GM20431 (cell line): ENCODE measurements around the gene SUMF1.

Source experiments
- in situ Hi-C: fragments of 300-500 bp; cut with MseI, MboI; formaldehyde crosslinking; loops from one replicate; pipeline ENCODE4 v1.15.0; 2020; ENCODE audit warnings: low sequenced_read_pairs; ENCODE audit not compliant: unreplicated experiment

SUMF1 gene

GRCh38 chr3:4351872-4352271, 115.2 kb downstream of the SUMF1 start:
- in situ Hi-C loops = loop anchor here (25.0 kb wide), 2 partner anchors 110 to 710 kb away; partner anchors contain the start of gene SUMF1

GRCh38 chr3:4351164-4351855, 115.8 kb downstream of the SUMF1 start:
- in situ Hi-C loops = loop anchor here (25.0 kb wide), 2 partner anchors 111 to 711 kb away; partner anchors contain the start of gene SUMF1

- in situ Hi-C loops = loop anchor here (25.0 kb wide), 2 partner anchors 112 to 712 kb away; partner anchors contain the start of gene SUMF1
These were observed 116.3 kb downstream of the SUMF1 start for GRCh38 chr3:4350789-4351163.

GRCh38 chr3:4343258-4343657, 123.8 kb downstream of the SUMF1 start:
- in situ Hi-C loops = loop anchor here (25.0 kb wide), 1 partner anchor 294 kb away; no protein-coding TSS in a partner anchor

- in situ Hi-C loops = loop anchor here (25.0 kb wide), 1 partner anchor 296 kb away; no protein-coding TSS in a partner anchor
These were observed 125.8 kb downstream of the SUMF1 start for GRCh38 chr3:4341336-4341675.

DNA sequence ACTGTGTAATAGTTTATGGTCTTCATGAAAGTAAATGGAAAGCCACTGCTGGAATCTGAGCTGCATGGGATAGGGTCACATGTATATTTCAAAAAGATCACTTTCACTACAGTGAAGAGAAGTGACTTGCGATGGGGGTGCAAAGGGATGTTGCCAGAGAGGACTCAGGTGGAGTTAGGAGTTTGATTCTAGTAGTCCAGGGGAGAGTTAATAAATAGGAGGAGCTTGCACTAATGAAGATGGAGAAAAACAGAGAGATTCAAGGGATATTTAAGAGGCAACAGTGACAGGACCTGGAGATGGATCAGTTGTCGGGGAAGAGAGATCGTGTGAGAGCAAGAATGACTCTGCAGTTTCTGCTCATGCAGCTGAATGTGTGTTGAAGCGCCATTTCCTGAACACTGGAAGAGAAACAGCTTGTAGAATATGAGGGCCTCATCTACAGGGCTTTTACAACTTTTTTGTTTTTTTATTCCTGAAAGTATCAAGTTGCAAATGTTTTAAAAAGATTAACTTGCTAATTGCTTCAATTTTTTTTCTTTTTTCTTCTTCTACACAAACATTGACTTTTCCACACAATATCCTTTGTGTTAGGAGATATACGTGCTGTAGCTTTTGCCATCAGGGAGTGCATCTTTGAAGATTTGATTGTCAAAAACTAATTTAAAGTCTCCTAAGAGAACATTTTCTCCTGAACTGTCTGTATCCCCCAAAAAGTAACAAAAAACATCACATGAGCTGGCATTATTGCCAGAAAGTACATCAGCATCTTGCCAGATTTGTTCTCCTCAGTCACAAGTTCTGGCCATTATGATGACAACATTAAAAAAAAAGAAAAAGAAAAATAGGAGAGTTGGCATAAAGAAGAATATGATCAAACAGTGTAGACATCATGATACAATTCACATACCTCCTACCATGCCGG, 126.4 kb downstream of the SUMF1 start:
- in situ Hi-C loops = loop anchor here (25.0 kb wide), 1 partner anchor 297 kb away; no protein-coding TSS in a partner anchor

- in situ Hi-C loops = loop anchor here (25.0 kb wide), 1 partner anchor 297 kb away; no protein-coding TSS in a partner anchor
These were observed 127.0 kb downstream of the SUMF1 start for GRCh38 chr3:4340077-4340410.

GRCh38 chr3:4338751-4339150, 128.3 kb downstream of the SUMF1 start:
- in situ Hi-C loops = loop anchor here (25.0 kb wide), 1 partner anchor 299 kb away; no protein-coding TSS in a partner anchor

DNA sequence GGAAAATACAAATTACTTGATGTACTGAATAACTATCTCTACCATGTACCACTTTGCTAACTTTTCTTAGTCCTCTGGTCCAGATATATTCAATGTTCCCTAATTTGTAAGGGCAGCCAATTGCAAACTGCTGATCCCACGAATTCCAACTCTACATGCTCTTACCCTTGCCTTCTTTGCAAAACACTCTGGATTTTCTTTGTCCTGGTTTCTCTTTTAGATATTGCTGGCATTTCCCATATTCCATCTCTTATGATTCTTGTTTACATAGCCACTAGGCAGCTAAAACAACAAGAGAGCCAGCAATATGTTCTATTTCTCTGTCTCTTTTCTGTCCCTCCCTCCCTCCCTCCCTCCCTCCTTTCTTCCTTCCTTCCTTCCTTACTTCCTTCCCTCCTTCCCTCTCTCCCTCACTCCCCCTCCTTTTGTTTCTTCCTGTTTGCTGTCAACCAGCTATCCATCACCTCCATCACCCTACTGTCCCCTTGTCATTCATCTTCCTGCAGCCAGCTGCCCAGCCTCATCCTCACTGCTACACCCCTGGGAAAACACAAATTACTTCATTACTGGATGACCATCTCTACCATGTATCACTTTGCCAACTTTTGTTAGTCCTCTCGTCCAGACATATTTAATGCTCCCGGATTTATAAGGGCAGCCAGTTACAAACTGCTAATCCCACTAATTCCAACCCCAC, 130.1 kb downstream of the SUMF1 start:
- in situ Hi-C loops = loop anchor here (25.0 kb wide), 1 partner anchor 300 kb away; no protein-coding TSS in a partner anchor

DNA sequence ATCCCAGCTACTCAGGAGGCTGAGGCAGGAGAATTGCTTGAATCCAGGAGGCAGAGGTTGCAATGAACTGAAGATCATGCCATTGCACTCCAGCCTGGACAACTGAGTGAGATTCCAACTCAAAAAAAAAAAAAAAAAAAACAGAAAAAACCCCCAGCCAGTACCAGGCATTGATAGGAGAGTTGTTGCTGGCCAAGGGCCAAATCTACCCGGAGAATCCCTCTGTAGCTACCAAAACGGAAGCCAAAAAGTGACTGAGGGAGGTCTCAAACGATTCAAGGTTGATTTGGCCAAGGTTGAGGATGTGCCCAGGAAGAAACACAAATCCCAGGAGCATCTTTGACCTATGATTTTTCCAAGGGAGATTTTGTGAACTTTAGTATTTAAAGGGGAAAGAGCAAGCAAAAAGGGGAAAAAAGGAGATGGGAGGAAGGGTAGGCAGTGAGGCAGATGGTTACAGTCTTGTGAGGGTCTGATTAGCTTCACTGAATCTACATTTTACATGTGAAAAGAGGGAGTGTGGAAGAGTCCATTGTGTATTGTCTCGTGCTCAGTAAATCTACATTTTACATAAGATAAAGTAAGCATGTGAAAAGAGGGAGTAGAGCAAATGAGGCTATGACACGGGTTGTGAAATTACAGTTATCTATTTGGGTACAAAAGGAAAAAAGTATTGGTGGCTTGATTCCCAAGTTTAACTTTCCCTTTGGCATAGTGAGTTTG, 131.1 kb downstream of the SUMF1 start:
- in situ Hi-C loops = loop anchor here (25.0 kb wide), 1 partner anchor 301 kb away; no protein-coding TSS in a partner anchor

- in situ Hi-C loops = loop anchor here (25.0 kb wide), 1 partner anchor 303 kb away; no protein-coding TSS in a partner anchor
These were observed 132.5 kb downstream of the SUMF1 start for GRCh38 chr3:4334548-4334947.

DNA sequence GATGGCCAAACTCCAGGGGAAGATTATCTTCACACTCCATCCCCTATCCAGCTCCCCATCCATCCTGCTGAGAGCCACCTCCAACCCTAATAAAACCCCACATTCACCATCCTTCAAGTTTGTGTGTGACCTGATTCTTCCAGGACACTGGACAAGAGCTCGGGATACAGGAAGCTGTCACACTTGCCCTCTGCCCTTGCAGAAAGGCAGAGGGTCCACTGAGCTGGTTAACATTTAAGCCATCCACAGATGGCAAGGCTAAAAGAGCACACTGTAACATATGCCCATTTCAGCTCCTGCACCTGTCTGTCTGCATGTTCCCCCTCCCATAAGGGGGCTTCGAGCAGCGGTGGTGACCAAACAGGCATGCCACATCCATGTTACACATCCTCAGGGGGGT, 134.1 kb downstream of the SUMF1 start:
- in situ Hi-C loops = loop anchor here (25.0 kb wide), 1 partner anchor 304 kb away; no protein-coding TSS in a partner anchor

GRCh38 chr3:4332574-4332973, 134.5 kb downstream of the SUMF1 start:
- in situ Hi-C loops = loop anchor here (25.0 kb wide), 1 partner anchor 305 kb away; no protein-coding TSS in a partner anchor

DNA sequence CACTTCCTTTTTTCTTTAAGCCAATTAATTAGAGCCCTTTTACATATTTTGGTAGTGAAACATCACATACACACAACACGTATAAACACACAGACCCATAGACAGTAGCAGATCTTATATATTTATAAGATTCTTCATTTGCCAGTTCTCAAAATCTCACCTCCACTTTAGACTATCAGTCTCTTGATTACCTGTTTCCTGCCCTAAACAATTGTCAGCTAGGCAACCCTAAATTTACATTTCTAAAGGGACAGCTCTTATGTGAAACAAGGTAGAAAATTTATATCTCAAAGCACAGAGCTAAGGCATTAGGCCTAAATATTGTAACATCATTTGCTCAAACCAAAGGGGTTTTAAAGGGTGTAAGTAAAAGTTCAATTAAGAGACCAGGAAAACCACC, 135.0 kb downstream of the SUMF1 start:
- in situ Hi-C loops = loop anchor here (25.0 kb wide), 1 partner anchor 305 kb away; no protein-coding TSS in a partner anchor

- in situ Hi-C loops = loop anchor here (25.0 kb wide), 1 partner anchor 307 kb away; no protein-coding TSS in a partner anchor
These were observed 137.3 kb downstream of the SUMF1 start for GRCh38 chr3:4329806-4330205.

DNA sequence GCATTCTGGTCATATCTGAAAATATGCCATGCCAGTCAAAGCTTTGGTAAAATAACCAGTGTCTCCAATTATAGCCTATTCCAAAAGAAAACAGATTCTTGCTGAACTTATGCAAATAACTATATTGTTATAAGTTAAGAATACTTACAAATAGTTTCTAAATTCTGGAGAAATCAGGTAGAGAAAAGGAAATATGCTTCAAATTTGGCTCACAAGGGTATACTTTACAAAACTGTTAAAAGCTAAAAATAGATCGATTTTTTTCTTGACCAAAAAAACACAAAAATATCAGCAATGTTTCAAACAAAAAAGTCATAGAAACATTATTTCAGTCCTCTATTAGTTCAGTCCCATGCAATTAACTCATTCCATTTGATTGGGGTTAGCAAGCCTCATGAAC, 140.2 kb downstream of the SUMF1 start:
- in situ Hi-C loops = loop anchor here (25.0 kb wide), 1 partner anchor 310 kb away; no protein-coding TSS in a partner anchor

- in situ Hi-C loops = no loop called here
These were observed 143.6 kb downstream of the SUMF1 start for GRCh38 chr3:4323246-4324027.

DNA sequence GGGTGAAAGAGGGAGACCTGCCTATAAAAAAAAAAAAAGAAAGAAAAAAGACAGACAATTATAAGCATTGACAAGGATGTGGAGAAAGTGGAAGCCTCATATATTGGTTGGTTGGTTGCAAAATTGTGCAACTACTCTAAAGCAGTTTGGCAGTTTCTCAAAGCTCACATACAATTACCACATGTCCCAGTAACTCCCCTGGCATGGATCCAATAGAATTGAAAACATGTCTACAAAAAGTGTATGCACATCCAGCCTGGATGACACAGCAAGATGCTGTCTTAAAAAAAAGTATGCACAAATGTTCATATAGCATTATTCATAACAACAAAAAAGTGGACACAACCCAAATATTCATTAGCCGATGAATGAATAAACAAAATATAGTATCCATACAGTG, 144.4 kb downstream of the SUMF1 start:
- in situ Hi-C loops = no loop called here
